Upper lobe of left lung (tissue), 4 donors: ENCODE data around the gene VAV3.

ENCODE experiments used
- CTCF ChIP-seq, 6 experiments: fragments of 450-650 bp in 4 of 6; fragments of 200-600 bp in 2 of 6; sonication (generic) in 2 of 6; IDR thresholded peaks; one replicate each; pipeline ENCODE4 v1.5.1; 2016 to 2019; ENCODE audit warnings: antibody characterized with exemption in 6 of 6
- POLR2A ChIP-seq, 4 donors: fragments of 450-650 bp; IDR thresholded peaks; one replicate each; pipeline ENCODE4 v1.5.1; 2016 to 2017; ENCODE audit warnings: antibody characterized with exemption in 4 of 4, mild to moderate bottlenecking in 2 of 4

DNA sequence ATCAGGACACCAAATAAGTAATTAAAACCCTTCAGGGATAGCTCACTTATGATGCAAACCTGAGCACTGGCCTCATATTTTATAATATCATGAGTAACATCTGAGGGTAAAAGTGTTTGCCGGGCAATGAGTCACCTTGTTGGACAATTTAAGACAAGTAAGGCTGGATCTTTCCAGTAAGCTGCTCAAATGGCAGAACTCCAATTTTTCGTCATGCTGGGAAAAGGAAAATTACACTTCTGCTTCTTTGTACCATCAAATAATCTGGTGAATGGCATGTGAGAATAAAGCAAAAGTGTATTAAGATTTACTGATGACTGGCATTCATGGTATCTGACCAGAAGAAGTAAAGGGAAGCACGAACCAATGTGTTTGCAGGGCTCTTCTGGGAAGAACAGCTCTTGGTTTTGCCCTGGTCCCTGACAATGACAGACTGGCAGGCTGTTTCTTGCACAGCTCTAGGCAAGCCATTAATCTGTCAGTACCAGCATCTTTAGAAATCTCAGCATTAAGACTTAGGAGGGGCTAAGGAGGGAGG is 392.2 kb downstream of the VAV3 start:
- TF ChIP-seq CTCF (IDR thresholded peaks at IDR 0.05) (no peak), POLR2A (IDR thresholded peaks at IDR 0.05) (no peak)
